D721Med (cell line): ENCODE results near the gene PGP.

Experiments
- DNase-seq: peaks from one replicate; pipeline ENCODE4 v3.0.0; 2011; ENCODE audit warnings: low spot score; ENCODE audit not compliant: insufficient read length
- FAIRE-seq: peaks from 2 replicates; lab custom pipeline; 2011; peaks lifted over from hg19 to GRCh38; lab: Jason Lieb, UNC
- TF ChIP-seq, protein P1 (sequence below): IDR thresholded peaks from 2 replicates; pipeline ENCODE4 v1.5.1; 2012; ENCODE audit warnings: mild to moderate bottlenecking, control low read depth; ENCODE audit not compliant: insufficient read depth; ENCODE audit errors: missing control alignments

Gene PGP

GRCh38 chr16:2251296-2252111 is 36.9 kb upstream of the PGP start, which contains the start of gene ECI1:
ECI1 (minus strand) TSS chr16:2251587; CDS start chr16:2251566, 21 bp downstream.
- TF ChIP-seq, protein P1, sequence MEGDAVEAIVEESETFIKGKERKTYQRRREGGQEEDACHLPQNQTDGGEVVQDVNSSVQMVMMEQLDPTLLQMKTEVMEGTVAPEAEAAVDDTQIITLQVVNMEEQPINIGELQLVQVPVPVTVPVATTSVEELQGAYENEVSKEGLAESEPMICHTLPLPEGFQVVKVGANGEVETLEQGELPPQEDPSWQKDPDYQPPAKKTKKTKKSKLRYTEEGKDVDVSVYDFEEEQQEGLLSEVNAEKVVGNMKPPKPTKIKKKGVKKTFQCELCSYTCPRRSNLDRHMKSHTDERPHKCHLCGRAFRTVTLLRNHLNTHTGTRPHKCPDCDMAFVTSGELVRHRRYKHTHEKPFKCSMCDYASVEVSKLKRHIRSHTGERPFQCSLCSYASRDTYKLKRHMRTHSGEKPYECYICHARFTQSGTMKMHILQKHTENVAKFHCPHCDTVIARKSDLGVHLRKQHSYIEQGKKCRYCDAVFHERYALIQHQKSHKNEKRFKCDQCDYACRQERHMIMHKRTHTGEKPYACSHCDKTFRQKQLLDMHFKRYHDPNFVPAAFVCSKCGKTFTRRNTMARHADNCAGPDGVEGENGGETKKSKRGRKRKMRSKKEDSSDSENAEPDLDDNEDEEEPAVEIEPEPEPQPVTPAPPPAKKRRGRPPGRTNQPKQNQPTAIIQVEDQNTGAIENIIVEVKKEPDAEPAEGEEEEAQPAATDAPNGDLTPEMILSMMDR, result peak; percentile 37
- FAIRE-seq (no peak), DNase-seq (peak; percentile 99)

DNA sequence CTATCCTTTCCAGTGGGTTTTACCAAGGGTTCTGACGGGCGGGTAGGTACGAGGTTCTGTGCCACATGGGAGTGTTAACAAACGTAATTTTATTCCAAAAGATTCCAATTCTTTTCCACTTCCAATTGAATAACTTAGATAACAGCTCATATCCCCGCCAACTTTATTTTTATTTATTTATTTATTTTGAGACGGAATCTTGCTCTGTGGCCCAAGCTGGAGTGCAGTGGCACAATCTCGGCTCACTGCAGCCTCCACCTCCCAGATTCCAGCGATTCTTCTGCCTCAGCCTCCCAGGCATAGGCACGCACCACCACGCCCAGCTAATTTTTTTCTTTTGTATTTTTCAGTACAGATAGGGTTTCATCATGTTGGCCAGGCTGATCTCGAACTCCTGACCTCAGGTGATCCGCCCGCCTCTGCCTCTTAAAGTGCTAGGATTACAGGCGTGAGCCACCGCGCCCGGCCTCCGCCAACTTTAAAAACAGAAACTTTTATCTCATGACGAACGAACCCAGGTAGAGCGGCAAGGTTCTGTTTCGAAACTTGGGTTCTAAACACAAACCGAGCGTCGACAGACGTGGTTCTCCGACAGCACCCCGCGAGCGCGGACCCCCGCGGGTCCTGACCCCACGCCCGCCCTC is 36.1 kb upstream of the PGP start:
- FAIRE-seq (no peak), DNase-seq (no peak)
- TF ChIP-seq, protein P1, result no peak

DNA sequence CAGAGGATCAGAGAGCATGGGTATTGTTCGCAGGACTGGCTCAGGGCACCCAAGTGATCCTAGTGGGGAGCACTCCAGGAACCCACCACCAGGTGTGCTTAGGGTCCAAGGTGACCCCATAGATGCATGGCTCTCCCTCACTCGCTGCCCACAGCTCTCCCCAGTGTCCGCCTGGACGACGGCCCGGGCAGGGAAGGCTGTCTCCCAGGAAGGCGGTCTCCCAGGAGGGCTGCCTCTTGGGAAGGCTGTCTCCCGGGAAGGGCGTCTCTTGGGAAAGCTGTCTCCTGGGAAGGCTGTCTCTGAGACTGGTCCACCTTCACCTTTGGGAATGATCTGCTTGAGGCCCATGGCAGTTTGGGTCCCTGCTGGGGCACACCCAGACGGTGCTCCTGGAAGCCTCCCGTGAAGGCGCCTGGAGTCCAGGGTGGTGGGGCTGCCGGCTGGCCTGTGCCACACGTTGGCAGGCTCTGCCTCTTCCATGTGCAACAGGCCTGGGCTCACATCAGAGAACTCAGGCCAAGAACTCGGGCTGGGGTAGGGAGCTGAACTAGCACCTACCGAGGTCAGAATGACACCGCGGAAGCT is 31.8 kb upstream of the PGP start:
- TF ChIP-seq, protein P1, result no peak
- FAIRE-seq, result no peak
- DNase-seq, result no peak

DNA sequence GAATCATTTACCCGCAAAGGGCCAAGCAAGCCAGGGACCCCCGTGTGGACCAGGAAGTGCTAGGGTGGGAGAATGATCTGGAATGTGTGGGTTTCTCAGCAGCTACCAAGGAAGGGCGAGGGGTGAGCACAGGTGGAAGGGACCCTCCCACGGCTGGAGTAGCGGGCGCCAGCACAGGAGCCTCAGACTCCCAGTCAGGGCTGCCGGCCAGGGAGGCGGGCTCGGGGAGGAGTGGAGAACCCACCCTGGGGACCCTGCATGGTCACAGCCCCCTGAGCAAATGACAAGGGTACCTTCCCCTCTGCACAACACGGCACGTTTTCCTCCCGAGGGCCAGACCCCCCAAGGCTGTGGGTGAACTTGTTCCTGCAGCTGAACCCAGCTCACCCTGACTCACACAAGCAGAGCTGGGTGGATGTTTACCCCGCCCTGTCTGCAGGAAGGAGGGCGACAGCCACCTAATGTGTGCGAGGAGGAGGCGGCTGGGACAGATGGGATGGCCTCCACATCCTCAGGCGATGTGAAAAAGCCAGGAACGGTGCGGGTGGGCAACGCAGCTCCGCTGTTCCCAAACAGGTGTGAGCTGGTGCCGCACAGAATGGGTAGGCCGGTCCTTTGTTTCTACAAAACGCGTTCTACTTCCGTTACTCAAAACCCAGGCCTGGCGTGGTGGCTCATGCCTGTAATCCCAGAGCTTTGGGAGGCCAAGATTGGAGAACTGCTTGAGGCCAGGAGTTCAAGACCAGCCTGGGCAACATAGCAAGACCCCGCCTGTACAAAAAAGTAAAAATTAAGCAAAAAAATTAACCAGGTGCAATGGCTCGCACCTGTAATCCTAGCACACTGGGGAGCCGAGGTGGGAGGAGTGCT is 30.5 kb upstream of the PGP start:
- DNase-seq (no peak), FAIRE-seq (no peak)
- TF ChIP-seq, protein P1, result no peak

DNA sequence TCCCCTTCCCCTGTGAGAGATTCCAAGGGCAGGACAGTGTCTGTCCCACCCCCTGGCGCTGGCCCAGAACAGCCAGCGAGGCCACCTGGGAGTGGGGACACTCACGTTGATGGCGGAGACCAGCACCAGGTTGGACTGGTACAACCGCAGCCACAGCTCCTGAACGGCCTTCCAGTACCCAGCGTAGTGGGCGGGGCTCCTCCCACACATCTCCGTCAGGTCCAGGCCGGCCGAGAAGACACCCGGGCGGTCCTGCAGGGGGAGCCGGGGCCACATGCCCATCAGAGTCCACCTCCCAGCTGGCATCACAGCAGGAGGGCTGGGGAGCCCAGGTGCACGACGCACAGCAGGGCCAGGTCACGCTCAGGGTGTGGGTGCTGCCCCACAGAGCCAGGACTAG is 29.7 kb upstream of the PGP start:
- TF ChIP-seq, protein P1, result no peak
- DNase-seq (no peak), FAIRE-seq (no peak)

DNA sequence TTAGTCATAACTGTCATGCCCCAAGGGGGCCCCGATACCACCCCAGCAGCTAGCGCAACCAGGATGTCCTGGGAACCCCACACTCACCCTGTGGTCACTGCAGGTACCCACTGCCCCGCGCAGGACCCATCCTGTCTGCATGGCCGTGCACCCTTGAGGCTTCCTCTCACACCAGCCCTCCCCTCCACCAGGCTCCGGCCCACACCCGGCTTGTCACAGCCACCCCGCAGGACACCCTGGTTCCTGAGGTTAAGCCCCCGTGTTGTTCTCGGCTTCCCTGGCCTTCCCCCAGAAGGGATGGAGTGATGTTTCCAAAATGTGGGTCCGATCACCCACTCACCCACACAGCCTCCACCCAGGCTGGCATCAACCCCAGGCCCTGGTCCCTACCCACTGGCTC is 29.1 kb upstream of the PGP start:
- DNase-seq (no peak), FAIRE-seq (no peak)
- TF ChIP-seq, protein P1, result no peak
